ENCODE measurements around the gene DDX54.

DDX54 gene

DNA sequence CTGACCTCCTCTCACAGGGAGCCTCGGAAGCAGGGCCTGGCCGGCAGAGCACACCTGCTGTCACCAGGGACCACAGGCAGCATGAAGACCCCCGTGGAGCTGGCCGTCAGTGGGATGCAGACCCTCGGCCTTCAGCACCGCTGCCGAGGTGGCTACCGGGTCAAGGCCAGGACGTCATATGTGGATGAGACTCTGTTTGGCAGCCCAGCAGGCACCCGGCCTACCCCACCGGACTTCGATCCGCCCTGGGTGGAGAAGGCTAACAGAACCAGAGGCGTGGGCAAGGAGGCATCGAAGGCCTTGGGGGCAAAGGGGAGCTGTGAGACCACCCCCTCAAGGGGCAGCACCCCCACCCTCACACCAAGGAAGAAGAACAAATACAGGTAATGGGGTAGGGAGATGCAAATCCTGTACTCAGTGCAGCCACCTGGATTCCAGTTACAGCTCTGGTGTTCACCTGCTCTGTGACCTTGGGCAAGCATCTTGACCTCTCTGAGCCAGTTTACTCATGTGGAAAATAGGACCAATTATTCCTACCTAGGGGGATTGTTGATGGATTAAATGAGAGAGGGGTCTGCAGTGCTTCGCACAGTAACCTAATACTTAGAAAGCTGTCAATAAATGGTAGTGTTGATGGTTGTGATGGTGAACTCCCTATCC, 1.5 kb upstream of the DDX54 start:
- DNase-seq (ENCODE audit: low spot score): no peak

DNA sequence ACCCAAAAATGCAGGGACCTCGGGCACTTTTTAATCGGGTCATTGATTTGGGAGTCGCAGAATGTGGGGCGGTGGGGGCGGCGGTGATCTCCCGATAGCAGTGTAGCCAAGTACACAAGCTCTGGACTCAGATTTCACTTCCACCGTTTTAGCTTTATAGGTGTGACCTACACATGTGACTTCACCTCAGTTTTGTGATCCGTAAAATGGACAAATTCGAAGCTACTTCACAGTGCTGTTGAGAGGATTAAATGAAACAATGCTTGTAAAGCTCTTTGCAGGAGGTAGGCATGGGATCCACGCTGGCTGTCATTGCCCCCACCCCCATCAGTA, 721 bp upstream of the DDX54 start:
- no peak for DNase-seq (ENCODE audit: low spot score)

DNA sequence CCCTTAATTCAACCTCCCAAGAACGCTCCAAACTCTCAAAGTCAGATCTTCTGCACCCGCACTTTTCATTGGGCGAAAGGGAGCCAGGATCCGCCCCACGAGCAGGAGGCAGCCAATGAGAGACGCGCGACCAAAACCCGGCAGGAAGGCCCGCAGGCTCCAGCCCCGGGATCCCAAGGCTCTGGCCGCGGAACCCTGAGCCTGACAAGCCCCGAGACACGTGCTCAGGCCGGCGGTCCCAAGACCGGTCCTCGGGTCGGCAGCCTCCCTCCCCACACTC, 438 bp downstream of the DDX54 start:
- DNase-seq (ENCODE audit: low spot score): peak; percentile 93

DNA sequence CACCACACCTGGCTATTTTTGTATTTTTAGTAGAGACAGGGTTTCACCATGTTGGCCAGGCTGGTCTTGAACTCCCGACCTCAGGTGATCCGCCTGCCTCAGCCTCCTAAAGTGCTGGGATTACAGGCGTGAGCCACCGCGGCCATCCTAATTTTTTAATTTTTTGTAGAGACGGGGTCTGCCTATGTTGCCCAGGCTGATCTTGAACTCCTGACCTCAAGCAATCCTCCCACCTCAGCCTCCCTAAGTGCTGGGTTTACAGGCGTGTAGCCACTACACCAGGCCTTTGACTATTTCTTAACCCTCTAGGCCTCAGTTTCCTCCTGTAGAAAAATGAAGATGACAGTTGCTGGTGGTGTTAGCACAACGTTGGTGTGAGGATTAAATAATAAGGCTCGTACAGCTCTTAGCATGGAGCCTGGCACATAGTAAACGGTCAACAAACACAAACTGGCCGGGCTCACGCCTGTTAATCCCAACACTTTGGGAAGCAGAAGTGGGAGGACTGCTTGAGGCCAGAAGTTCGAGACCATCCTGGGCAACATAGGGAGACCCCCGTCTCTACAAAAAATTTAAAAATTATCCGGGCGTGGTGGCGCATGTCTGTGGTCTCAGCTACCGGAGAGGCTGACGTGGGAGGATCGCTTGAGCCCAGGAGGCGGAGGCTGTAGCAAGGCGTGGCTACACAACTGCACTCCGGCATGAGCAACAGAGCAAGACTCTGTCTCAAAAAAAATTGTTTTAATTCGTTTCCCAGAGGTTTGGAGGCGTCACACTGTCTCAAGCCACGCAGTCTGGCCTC, 979 bp downstream of the DDX54 start:
- no peak for DNase-seq (ENCODE audit: low spot score)

DNA sequence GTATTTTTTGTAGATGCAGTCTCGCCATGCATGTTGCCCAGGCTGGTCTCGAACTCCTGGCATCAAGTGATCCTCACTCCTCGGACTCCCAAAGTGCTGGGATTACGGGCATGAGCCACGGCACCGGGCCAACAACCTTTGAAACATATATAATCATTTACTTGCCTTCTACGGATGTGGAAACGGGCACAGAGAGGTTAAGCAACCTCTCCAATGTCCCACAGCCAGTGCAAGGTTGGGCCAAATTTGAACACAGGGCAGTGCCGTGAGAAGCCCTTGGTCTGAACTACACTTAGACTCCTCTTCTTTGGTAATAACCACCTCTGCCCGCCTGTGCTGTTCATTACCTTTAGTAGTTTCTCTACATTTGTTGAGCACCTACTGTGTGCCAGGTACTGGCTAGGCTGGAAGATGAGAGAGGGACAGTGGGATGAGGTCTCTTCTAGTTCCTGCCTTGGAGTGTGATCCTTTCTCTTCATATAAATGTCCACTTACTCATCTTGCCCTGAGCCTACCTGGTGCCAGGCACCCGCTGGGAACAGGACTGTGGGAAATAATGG, 2.2 kb downstream of the DDX54 start:
- DNase-seq (ENCODE audit: low spot score): no peak

DNA sequence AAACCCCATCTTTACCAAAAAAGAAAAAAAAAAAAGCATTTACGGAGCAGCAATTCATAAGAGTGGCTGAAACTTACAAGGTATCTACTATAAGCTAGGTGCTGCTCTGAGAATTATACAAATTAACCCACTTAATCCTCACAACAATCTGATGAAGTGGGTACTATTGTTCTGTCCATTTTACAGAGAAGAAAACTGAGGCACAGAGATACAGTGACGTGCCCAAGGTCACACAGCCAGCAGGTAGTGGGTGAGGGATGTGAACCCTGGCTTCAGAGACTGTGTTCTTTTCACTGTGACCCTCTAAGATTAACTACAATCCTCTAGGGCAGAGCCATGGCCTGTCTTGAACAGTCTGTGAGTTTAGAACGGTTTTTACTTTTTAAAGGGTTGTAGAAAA, 3.3 kb downstream of the DDX54 start:
- DNase-seq (ENCODE audit: low spot score): no peak

DNA sequence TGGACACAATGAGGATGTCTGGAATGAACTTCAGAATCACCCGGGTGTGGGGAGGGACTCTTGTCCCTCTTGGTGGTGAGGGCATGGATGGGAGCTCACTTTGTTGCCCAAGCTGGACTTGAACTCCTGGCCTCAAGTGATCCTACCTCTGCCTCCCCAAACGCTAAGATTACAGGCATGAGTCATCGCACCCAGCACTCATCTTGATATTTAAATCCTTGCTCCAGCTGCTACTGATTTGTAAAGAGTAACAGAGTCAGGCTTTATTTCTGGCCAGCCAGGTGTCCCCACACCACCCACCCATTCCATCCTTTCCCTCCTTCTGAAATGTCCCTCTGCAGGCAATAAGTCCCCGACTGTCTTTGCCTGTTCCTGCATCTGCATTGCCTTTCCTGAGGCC, 4.9 kb downstream of the DDX54 start:
- no peak for DNase-seq (ENCODE audit: low spot score)

DNA sequence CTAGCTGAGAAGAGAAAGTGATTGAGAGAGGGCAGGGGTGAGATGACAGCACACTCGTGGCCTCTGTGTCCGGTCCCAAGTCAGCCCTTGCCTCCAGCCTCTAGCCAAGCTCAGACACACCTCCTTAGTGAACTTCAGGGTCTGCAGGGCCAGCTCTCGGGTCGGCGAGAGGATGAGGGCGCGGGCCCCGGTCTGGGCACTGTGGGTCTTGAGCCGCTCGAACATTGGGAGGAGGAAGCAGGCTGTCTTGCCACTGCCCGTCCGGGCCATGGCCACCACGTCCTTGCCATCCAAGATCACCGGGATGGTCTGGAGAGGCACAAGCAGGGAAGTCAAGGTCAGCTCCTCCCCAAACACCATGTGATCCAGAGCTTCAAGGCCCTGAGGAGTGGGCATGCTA, 6.3 kb downstream of the DDX54 start:
- no peak for DNase-seq (ENCODE audit: low spot score)

DNA sequence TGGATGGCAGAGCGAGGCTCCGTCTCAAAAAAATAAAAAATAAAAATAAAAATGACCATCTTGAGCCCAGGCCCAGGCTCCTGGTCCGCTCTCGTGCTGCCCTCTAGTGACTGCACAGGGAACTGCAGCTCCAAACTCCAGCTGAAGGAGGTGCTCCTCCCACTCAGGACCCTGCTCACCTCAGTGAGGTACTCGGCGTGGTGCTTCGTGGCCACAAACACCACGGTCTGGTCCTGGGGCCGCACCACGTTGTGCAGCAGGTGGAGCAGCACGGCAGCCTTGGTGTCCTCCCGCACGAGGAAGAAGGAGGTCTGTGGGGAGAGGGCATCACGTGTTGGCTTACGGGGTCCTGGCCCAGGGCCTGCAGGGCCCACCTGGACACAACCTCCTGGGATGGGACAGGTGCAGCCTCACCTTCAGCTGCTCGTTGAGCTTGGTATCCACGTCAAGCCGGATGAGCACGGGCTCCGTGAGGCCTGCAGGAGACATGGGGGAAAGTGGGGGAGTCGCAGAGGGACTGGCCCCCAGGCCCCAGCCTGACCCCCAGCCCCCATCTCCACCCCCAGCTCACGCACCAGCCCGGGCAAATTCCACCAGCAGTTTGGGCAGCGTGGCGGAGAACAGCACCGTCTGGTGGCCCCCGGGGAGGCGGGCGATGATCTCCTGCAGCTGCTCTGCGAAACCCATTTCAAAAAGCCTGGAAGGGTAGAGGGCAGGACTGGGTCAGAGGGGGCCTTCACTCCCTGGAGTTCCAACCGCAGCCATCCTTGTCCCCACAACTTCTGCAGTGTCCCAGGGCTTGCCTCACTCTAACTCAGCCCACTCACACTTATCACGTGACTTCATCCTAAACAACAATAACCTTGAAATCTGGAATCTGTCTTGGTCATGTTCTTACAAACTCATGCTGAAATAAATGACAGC, 10.6 kb downstream of the DDX54 start:
- peak; percentile 79 for DNase-seq (ENCODE audit: low spot score)

DNA sequence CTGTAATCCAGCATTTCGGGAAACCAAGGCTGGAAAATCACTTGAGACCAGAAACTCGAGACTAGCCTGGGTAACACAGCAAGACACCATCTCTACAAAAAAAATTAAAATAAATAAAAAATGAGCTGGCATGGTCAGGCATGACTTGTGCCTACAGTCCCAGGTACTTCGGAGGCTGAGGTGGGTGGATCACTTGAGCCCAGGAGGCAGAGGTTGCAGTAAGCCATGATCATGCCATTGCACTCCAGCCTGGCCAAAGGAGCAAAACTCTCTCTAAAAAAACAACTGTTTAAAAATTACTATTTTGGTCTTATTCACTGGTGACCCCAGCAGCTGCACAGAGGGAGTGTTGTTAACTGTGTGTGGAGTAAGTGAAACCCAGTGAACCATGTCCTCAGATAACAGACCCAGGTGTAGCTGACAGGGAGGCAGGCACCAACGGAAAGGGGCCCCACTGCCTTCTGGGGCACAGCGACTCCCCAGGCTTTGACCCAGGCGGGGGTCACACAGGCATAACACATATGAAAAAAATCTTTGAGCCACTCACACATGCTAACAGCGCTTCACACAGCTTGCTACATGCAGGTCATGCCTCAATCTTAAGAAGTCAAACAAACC, 12.1 kb downstream of the DDX54 start:
- no peak for DNase-seq (ENCODE audit: low spot score)

DNA sequence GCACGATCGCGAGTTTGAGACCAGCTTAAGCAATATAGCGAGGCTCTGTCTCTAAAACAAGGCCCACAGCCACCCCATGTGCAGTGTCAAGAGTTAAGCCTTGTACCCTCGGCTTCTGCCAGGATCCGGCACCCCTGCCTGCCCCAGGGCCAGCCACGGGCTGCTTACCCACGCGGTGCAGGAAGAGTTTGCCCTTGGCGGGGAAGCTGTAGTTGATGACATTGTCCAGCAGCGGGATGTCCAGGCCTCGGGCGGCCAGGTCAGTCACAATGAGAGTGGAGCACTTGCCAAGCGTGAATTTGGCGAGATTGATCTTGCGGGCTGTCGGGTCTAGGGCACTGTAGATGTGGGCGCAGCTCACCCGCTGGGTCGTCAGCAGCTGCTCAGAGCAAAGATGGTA, 13.1 kb downstream of the DDX54 start:
- DNase-seq (ENCODE audit: low spot score): no peak

DNA sequence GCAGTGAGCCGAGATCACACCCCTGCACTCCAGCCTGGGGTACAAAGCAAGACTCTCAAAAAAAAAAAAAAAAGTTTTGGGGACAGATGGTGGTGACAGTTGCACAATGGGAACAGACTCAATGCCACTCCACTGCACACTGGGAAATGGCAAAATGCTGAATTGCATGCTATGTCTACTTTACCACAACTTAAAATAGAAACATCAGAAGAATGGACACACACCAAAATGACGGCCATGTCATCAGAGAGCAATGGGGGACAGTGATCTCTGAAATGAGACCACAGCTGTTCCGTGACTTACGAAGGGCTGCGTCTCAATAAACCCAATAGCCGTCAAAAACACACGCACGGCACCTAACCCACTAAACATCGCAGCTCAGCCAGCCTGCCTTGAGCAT, 13.7 kb downstream of the DDX54 start:
- DNase-seq (ENCODE audit: low spot score): no peak

DNA sequence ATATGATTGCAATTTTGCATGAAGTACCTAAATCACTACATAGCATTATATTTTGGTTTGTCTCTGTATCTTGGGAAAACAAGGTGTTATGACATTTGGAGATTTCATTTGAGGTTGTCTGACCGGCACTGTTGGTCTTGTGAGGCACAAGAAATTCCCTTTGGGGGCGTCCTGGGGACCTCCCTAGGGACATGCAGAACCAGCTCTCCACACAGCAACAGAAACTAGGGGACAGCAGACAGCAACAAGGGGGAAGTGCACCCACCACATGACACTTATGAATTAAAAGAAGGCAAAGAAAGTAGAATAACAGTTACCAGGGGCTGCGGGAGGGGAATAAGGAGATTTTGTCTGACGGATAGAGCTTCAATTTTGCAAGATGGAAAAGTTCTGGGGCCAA, 14.4 kb downstream of the DDX54 start:
- DNase-seq (ENCODE audit: low spot score): no peak

DNA sequence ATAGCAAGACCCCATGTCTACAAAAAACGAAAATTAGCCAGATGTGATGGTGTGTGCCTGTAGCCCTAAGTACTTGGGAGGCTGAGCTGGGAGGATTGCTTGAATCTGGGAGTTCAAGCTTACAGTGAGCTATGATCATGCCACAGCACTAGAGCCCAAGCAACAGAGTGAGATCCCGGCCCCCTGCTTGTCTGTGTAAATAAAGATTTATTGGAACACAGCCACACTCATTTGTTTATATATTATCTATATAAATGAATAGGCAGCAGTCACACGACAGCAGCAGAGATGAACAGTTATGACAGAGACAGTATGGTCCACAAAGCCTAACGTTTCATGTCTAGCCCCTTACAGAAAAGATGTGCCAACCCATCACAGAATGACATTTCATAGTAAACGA, 14.8 kb downstream of the DDX54 start:
- no peak for DNase-seq (ENCODE audit: low spot score)

DNA sequence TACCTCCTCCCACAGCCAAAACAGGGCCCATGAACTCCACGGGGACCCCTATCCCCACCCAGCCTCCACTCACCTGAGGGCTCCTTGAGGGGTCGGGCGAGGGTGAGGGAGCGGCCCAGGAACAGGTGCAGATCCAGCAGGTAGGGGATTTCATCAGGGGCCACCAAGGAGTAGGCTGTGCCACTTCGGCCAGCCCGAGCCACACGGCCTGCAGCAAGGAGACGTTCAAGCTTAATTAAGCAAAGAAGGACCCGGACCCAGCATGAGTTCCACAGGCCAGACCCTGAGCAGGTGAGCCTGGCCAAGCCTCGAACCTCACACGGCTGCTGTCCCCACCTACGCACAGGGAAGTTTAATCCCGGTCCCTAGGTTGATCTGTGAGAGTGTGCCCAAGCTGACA, 15.6 kb downstream of the DDX54 start:
- DNase-seq (ENCODE audit: low spot score): no peak

DNA sequence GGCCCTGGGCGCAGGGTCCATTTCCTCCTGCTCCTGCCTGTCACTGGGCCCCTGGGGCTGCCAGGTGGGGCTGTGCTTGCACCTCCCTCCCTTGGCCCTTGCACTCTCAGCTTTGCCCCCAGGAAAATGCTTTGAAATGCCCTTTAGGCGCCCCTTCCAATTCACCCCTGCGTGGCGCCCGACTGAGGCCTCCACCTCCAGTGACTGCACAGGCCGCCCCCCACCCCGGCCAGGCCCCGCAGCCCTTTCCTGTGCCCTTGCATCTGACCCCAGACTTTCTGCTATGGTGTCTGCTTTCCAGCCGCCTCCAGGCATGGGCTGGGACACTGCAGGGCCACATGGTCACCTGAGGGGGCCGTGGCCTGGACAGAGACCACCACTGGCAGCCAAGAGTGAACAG, 17.4 kb downstream of the DDX54 start:
- no peak for DNase-seq (ENCODE audit: low spot score)

DNA sequence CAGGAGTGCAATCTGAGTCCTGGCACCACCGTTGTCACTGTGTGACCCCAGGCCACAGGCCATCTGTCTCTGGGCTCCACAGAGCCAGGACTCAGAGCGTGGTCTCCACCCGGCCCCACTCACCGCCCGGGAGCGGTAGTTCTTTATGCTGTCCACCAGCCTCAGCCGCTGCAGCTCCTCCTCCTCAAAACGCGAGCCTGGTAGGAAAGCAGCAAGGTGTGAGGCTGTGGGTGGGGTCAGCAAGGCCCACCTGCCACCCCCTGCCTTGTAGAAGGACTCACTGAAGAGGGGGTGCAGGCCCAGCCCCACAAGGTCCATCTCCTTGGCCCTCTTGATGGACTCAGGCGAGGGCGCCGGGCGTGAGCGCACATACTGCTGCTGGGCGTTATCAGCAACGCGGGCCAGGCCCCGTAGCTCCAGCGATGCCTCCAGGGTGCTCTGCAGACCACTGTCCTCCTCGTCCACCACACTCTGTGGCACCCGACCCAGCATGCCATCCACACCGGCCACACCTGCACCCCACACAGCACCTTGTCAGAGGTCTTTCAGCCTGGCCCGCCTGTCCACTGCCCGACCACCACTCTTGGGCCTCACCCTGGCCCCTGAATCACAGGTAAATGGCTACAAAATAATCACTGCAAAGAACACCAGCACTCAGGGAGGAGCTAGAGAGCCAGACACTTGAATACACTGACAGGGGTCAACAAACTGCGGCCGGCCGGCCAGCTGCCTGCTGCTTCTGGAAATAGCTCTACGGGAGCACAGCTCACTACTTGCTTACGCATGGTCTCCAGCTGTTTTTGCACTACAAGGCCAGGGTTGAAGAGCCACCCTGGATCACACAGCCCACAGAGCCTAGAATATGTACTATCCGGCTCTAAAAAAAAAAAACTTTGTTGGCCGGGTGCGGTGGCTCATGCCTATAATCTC, 19.5 kb downstream of the DDX54 start:
- DNase-seq (ENCODE audit: low spot score): no peak

DNA sequence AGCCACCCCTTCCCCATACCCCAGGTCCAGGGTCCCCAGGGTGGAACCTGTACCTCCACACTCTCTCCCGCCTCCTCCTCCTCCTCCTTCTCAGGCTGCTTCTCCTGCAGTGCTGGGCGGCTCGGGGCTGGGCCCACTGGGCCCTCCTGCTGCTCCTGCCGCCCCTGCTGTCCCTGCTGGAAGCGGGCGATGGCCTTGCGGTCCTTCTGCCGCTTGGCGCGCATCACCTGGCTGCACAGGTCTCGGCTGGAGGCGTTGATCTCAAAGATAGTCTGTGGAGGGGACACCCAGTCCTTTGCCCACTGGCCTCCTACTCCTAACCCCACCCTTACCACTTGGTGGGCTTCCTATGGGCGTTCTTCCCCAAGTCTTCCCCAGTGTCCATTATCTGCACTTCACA, 21.3 kb downstream of the DDX54 start:
- DNase-seq (ENCODE audit: low spot score): no peak

DNA sequence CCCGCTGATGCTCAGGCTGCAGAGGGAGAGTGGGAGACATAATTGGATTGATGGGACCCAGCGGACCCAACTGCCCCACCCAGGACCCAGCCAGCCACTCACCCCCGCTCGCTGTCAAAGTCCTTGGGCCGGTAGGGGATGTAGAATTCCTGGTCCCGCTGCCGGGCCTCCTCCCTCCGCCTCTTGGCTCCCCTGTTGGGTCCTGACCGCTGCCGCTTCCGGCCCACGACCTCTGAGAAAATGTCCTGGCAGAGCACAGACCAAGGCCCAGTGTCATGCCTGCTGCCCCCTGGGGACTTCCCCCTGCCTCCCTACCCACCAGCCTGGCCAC, 22.3 kb downstream of the DDX54 start:
- no peak for DNase-seq (ENCODE audit: low spot score)

DNA sequence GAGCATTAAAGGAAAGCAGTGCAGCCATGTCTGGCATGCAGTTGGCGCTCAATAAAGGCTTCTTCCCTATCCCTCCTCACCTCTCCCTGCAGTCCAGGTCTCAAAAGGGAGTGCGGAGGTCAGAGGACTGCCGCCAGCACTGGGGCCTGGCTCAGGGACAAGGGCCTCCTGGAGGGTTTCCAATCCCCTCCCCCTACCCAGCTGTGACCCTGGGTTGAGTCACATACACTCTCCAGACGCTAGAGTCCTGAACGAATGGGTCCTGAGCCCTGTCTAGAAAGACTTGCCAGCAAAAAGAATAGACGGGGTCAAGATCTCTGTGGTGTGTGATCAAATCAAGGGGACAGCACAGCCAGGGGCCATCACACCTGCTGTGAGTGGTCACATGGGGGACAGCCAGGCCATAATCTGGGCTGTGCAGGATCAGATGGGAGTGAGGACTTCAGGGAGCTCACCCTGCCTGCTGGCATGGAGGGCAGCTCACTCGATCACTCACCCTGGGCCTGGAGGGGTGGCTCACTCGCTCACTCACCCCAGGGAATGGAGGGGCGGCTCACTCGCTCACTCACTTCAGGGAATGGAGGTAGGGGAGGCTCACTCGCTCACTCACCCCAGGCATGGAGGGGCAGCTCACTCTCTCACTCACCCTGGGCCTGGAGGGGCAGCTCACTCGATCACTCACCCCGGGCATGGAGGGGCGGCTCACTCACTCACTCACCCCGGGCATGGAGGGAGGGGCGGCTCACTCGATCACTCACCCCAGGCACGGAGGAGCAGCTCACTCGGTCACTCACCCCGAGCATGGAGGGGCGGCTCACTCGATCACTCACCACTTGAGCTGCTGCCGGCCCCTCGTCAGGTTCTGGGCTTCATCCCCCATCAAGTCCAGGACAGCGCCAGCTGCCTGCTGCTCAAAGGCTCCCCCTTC, 22.9 kb downstream of the DDX54 start:
- no peak for DNase-seq (ENCODE audit: low spot score)

Data from activated CD4-positive, alpha-beta T cell treated with anti-CD3 and anti-CD28 coated beads, Interleukin-2, Interleukin-4, amounts not matched to agents 100 ng/mL and 50 ng/mL, durations not matched to agents 16 hours and 8 hours (primary cell).